GM13976 (cell line): ENCODE data around the gene PSMA8.
"Not testable (repeated sequence)": the region's sequence is repeated elsewhere in the genome, so short reads cannot be mapped to it uniquely, and the experiment has no call there.

ENCODE experiments used
- DNase-seq: peaks from one replicate; pipeline ENCODE4 v3.0.0; 2012; ENCODE audit warnings: low spot score
- CTCF ChIP-seq: IDR thresholded peaks from 2 replicates; pipeline ENCODE4 v1.5.1; 2012; ENCODE audit warnings: borderline replicate concordance, mild to moderate bottlenecking; ENCODE audit not compliant: insufficient read depth; ENCODE audit errors: extremely low read depth, missing control alignments, control extremely low read depth
- in situ Hi-C: fragments of 300-500 bp; cut with MboI; formaldehyde crosslinking; loops from one replicate; pipeline ENCODE4 v1.12.0; 2022; ENCODE audit warnings: low sequenced_read_pairs, mixed read lengths, inconsistent platforms; ENCODE audit not compliant: unreplicated experiment

The PSMA8 gene

GRCh38 chr18:26228562-26229260, 95.0 kb downstream of the PSMA8 start:
- no peak for DNase-seq
- in situ Hi-C loops, result no loop called here
- no peak for TF ChIP-seq CTCF

GRCh38 chr18:26230497-26230896, 96.8 kb downstream of the PSMA8 start:
- in situ Hi-C loops, result no loop called here
- no peak for DNase-seq
- TF ChIP-seq CTCF, result no peak

- DNase-seq, result no peak
- no peak for TF ChIP-seq CTCF
- in situ Hi-C loops, result no loop called here
These were observed 99.5 kb downstream of the PSMA8 start for GRCh38 chr18:26233208-26233607.

GRCh38 chr18:26237363-26237762, 103.7 kb downstream of the PSMA8 start:
- in situ Hi-C loops, DNase-seq: not testable (repeated sequence)

GRCh38 chr18:26238718-26239117, 105.0 kb downstream of the PSMA8 start:
- in situ Hi-C loops, DNase-seq: not testable (repeated sequence)

- in situ Hi-C loops, DNase-seq: not testable (repeated sequence)
These were observed 108.7 kb downstream of the PSMA8 start for GRCh38 chr18:26242392-26242791.
